ENCODE data around the gene EPN3.

Gene EPN3

GRCh38 chr17:50499721-50500120 is 32.8 kb upstream of the EPN3 start:
- TF ChIP-seq CTCF (IDR thresholded peaks at IDR 0.05; ENCODE audit: low read depth, low read length, missing control alignments) = no peak
- DNase-seq (ENCODE audit: extremely low read depth, low read depth) = no peak
- no peak overlapping the region for H3K4me3 ChIP-seq (replicated peaks; ENCODE audit: low read depth, low read length)

GRCh38 chr17:50501054-50501453 is 31.5 kb upstream of the EPN3 start:
- no peak for DNase-seq (ENCODE audit: extremely low read depth, low read depth)
- TF ChIP-seq CTCF (IDR thresholded peaks at IDR 0.05; ENCODE audit: low read depth, low read length, missing control alignments) = peak; percentile 46
- no peak overlapping the region for H3K4me3 ChIP-seq (replicated peaks; ENCODE audit: low read depth, low read length)

GRCh38 chr17:50502301-50502990 is 30.1 kb upstream of the EPN3 start:
- DNase-seq (ENCODE audit: extremely low read depth, low read depth) = no peak
- TF ChIP-seq CTCF (IDR thresholded peaks at IDR 0.05; ENCODE audit: low read depth, low read length, missing control alignments) = no peak
- H3K4me3 ChIP-seq (replicated peaks; ENCODE audit: low read depth, low read length) = no peak overlapping the region

GRCh38 chr17:50505591-50506130 is 26.9 kb upstream of the EPN3 start:
- TF ChIP-seq CTCF (IDR thresholded peaks at IDR 0.05; ENCODE audit: low read depth, low read length, missing control alignments) = no peak
- H3K4me3 ChIP-seq (replicated peaks; ENCODE audit: low read depth, low read length) = no peak overlapping the region
- DNase-seq (ENCODE audit: extremely low read depth, low read depth) = no peak

GRCh38 chr17:50506298-50506697 is 26.2 kb upstream of the EPN3 start:
- TF ChIP-seq CTCF (IDR thresholded peaks at IDR 0.05; ENCODE audit: low read depth, low read length, missing control alignments) = no peak
- H3K4me3 ChIP-seq (replicated peaks; ENCODE audit: low read depth, low read length) = no peak overlapping the region

GRCh38 chr17:50507871-50508572 is 24.5 kb upstream of the EPN3 start, which contains the start of gene MYCBPAP:
Gene MYCBPAP, plus strand, starts transcription at chr17:50508439. Its CDS starts 236 bp downstream, at chr17:50508675.
- no peak for DNase-seq (ENCODE audit: extremely low read depth, low read depth)
- H3K4me3 ChIP-seq (replicated peaks; ENCODE audit: low read depth, low read length) = peak within 1 kb of the TSS; percentile 44
- TF ChIP-seq CTCF (IDR thresholded peaks at IDR 0.05; ENCODE audit: low read depth, low read length, missing control alignments) = no peak

More at GRCh38 chr17:50506298-50506697, 26.2 kb upstream of the EPN3 start:
- DNase-seq (ENCODE audit: extremely low read depth, low read depth) = no peak

All from HFF-Myc (cell line).